Loucy (cell line): ENCODE measurements around the gene HOXA6.

Source experiments
- H2AFZ ChIP-seq: fragments of 200-600 bp; sonication (generic); 2 replicates; pipeline ENCODE4 v1.6.0; 2016; ENCODE audit warnings: antibody characterized with exemption, mild to moderate bottlenecking, low read length, moderate library complexity
- H3F3A ChIP-seq: fragments of 200-600 bp; 2 replicates; pipeline ENCODE4 v1.6.0; 2016; ENCODE audit warnings: antibody characterized with exemption, low read depth, mild to moderate bottlenecking
- H3K27me3 ChIP-seq: fragments of 200-600 bp; sonication (generic); 2 replicates; pipeline ENCODE4 v1.6.1; 2014; ENCODE audit warnings: low read length, mild to moderate bottlenecking; ENCODE audit not compliant: insufficient read depth, poor library complexity, severe bottlenecking
- H3K36me3 ChIP-seq: fragments of 200-600 bp; sonication (generic); 2 replicates; pipeline ENCODE4 v1.6.1; 2016; ENCODE audit warnings: low read length; ENCODE audit not compliant: insufficient read depth
- H3K4me1 ChIP-seq: fragments of 200-600 bp; sonication (generic); 2 replicates; pipeline ENCODE4 v1.5.1; 2014; ENCODE audit warnings: low read length, mild to moderate bottlenecking; ENCODE audit not compliant: insufficient read depth, poor library complexity, severe bottlenecking
- H3K4me2 ChIP-seq: fragments of 200-600 bp; sonication (generic); 2 replicates; pipeline ENCODE4 v1.6.0; 2014; ENCODE audit warnings: antibody characterized with exemption, low read length, low read depth, mild to moderate bottlenecking; ENCODE audit not compliant: poor library complexity, severe bottlenecking
- H3K4me3 ChIP-seq: fragments of 200-600 bp; sonication (generic); 2 replicates; pipeline ENCODE4 v1.5.1; 2014; ENCODE audit warnings: low read length, mild to moderate bottlenecking, mixed read lengths; ENCODE audit not compliant: poor library complexity, severe bottlenecking
- H3K79me2 ChIP-seq: fragments of 200-600 bp; sonication (generic); 2 replicates; pipeline ENCODE4 v1.6.1; 2014; ENCODE audit warnings: low read length; ENCODE audit not compliant: insufficient read depth
- H3K9ac ChIP-seq: fragments of 200-600 bp; sonication (generic); 2 replicates; pipeline ENCODE4 v1.6.0; 2014; ENCODE audit warnings: mild to moderate bottlenecking, low read depth, low read length, moderate library complexity; ENCODE audit not compliant: poor library complexity, severe bottlenecking
- H3K9me2 ChIP-seq: fragments of 200-600 bp; sonication (generic); replicated peaks from 2 replicates; pipeline ENCODE4 v1.6.1; 2016; ENCODE audit warnings: low read depth, low read length, mixed read lengths
- H3K9me3 ChIP-seq: fragments of 200-600 bp; sonication (generic); 2 replicates; pipeline ENCODE4 v1.6.1; 2014; ENCODE audit warnings: mild to moderate bottlenecking, antibody characterized with exemption, low read length, low read depth; ENCODE audit not compliant: insufficient read depth
- H4K20me1 ChIP-seq: fragments of 200-600 bp; sonication (generic); 2 replicates; pipeline ENCODE4 v1.6.0; 2014; ENCODE audit warnings: antibody characterized with exemption, low read length, mild to moderate bottlenecking; ENCODE audit not compliant: insufficient read depth, poor library complexity, severe bottlenecking
- EZH2phosphoT487 ChIP-seq: fragments of 200-600 bp; IDR thresholded peaks from 2 replicates; pipeline ENCODE4 v1.6.1; 2018; ENCODE audit warnings: antibody characterized with exemption, mild to moderate bottlenecking, moderate library complexity, borderline replicate concordance
- TF ChIP-seq, protein P1 (sequence below): fragments of 200-600 bp; sonication (generic); conservative IDR thresholded peaks from 2 replicates; pipeline ENCODE4 v1.5.1; 2014; ENCODE audit warnings: mild to moderate bottlenecking, antibody characterized with exemption, low read length

Gene HOXA6

DNA sequence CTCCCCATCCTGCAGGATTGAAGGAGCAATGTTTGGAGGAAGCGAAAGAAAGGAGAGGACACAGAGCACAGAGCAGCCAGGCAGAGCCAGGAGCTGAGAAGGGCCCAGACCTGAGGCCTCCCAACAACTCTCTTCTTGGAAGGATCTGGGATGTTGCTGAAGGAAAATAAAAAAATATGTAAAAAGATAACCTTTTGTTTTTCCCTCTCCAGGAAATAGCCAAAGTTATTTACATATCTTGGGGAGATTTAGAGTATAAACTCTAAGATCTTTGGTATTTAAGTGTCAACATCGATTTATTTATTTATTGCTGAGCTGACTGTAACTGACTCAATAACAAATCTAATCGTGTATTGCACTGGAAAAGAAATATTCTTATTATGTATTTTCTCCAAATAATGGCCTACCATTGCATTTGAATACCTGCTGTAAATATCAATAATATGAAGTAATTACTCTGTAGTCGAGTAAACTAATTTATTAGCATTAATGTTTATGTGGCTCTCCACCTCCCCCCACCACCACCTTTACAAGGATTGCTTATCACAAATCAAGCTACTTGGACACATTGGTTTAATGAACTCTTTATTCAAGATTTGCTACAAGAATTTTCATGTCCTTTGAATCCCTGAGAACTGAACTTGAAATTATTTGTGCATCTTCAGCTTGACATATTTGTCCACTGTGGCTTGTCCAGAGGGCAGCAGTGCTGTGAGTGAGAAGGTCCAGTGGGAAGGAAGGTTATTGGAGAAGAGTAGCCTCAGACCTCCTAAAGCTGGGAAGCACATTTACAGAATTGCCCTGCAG is 39.3 kb upstream of the HOXA6 start:
- peak overlapping the region; percentile 98 for H3K4me2 ChIP-seq
- no peak for TF ChIP-seq EZH2phosphoT487
- TF ChIP-seq, protein P1, sequence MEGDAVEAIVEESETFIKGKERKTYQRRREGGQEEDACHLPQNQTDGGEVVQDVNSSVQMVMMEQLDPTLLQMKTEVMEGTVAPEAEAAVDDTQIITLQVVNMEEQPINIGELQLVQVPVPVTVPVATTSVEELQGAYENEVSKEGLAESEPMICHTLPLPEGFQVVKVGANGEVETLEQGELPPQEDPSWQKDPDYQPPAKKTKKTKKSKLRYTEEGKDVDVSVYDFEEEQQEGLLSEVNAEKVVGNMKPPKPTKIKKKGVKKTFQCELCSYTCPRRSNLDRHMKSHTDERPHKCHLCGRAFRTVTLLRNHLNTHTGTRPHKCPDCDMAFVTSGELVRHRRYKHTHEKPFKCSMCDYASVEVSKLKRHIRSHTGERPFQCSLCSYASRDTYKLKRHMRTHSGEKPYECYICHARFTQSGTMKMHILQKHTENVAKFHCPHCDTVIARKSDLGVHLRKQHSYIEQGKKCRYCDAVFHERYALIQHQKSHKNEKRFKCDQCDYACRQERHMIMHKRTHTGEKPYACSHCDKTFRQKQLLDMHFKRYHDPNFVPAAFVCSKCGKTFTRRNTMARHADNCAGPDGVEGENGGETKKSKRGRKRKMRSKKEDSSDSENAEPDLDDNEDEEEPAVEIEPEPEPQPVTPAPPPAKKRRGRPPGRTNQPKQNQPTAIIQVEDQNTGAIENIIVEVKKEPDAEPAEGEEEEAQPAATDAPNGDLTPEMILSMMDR: no peak
- no peaks in the 10 kb centered on the region for H3F3A ChIP-seq
- H3K9me2 ChIP-seq: no peaks in the 10 kb centered on the region
- H3K79me2 ChIP-seq: peaks cover 100% of the 10 kb centered on the region
- H4K20me1 ChIP-seq: peaks cover 44% of the 10 kb centered on the region
- peaks cover 56% of the 10 kb centered on the region for H3K4me1 ChIP-seq
- peak overlapping the region; percentile 91 for H3K4me3 ChIP-seq
- peaks cover 37% of the 10 kb centered on the region for H3K27me3 ChIP-seq
- no peak overlapping the region for H2AFZ ChIP-seq
- H3K9ac ChIP-seq: peak overlapping the region; percentile 99
- H3K9me3 ChIP-seq: no peaks in the 10 kb centered on the region
- 0 out of 2 replicates have a peak, but pooled peaks cover 3% of the 10 kb centered on the region for H3K36me3 ChIP-seq

DNA sequence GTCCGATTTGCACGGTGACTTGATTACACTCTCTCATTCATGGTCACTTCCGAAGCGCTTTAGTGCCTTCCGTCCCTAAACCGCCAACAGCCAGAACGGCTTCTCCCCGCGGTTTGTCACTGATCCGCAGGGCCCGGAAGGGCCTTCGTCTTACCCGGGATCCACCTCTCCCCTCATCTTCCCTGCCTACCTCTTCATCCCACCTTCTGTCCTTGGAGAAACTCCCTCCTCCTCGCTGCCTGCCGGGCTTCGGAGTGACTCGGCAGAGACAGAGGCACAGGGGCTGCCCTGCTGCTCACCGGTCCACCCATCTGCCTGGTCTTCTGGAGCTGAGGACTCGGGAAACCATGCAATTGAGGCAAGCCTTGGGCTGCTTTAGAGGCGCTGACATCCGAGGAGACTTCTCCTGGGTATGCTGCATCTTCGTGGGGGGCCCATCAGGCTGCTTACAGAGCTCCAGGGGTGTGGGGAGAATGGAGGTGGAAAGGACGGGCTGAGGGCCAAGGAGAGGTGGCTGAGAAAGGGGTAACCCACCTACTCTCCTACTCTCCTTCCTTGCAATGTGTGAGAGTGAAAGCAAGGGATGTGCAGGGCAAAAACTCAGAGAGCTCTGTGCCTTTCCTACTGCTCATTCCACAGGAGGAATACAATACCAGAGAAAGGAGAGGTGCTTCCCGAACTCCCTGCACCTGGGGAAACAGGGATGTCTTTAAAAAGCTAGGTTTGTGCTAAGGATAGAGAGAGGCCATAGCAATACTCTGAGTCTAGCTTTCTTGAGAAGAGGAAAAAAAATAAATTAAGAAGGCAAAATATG is 38.5 kb upstream of the HOXA6 start:
- H3K9me3 ChIP-seq: no peaks in the 10 kb centered on the region
- H3K4me3 ChIP-seq: peak overlapping the region; percentile 91
- peaks cover 31% of the 10 kb centered on the region for H3K27me3 ChIP-seq
- H3K4me1 ChIP-seq: peaks cover 58% of the 10 kb centered on the region
- peaks cover 2% of the 10 kb centered on the region; the same call in 1 of the 2 replicates for H3F3A ChIP-seq
- peak overlapping the region; percentile 99 for H3K9ac ChIP-seq
- no peak overlapping the region for H2AFZ ChIP-seq
- no peak for TF ChIP-seq EZH2phosphoT487
- TF ChIP-seq, protein P1: no peak
- no peaks in the 10 kb centered on the region for H3K36me3 ChIP-seq
- peak overlapping the region; percentile 98 for H3K4me2 ChIP-seq
- peaks cover 100% of the 10 kb centered on the region for H3K79me2 ChIP-seq
- peaks cover 45% of the 10 kb centered on the region for H4K20me1 ChIP-seq
- H3K9me2 ChIP-seq: no peaks in the 10 kb centered on the region

DNA sequence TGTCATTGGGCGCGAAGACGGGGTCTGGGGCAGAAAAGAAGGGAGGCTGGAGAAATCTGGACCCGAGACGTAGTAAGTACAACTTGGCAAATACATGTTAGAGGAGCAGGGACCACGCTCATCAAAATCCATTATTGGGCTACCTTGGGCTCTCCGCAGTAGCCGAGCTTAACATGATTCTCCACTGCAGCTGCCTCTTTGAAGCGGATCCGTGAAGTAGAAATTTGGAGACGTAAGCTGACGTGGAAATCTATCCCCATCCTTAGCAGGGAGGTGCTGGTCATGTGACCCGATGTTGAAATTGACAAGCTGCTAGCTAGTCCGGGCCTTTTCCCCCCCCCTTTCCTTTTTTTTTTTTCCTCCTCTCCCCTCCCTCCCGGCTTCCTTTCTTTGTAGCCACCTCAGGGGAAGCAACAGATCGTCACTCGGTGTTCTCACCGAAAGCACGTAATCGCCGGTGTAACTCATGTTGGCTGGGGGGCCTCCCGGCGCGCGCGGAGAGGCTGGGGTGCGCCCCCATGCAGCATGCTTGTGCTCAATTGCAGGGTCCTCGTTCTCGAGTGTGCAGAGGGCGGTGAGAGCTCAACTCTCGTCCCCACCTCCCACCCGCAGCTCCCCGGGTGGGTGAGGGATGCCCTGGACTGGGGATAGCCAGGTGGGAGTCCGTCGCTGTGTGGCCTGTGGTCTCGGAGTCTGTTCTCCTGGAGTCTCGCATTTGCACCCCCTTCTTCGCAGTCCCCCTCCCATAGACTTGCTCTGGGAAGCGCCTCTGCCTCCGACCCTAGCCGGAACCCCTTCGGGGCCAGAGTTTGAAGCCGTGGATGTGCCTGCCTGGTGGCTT is 37.7 kb upstream of the HOXA6 start, which contains the start of gene HOXA11:
Gene HOXA11, minus strand, starts transcription at position 220 of the 841 bp plus-strand sequence. Its CDS starts 88 bp downstream, at position 132.
- H3K4me2 ChIP-seq: peak within 1 kb of the TSS; percentile 98
- peak within 1 kb of the TSS; percentile 91 for H3K4me3 ChIP-seq
- H2AFZ ChIP-seq: no peak within 1 kb of the TSS
- no peaks in the 10 kb centered on the region for H3K9me2 ChIP-seq
- peaks cover 58% of the 10 kb centered on the region for H3K4me1 ChIP-seq
- peaks cover 5% of the 10 kb centered on the region; the same call in 1 of the 2 replicates for H3F3A ChIP-seq
- H3K79me2 ChIP-seq: peaks cover 100% of the 10 kb centered on the region
- H3K9ac ChIP-seq: peak within 1 kb of the TSS; percentile 99
- peaks cover 48% of the 10 kb centered on the region for H4K20me1 ChIP-seq
- H3K27me3 ChIP-seq: peaks cover 31% of the 10 kb centered on the region
- TF ChIP-seq, protein P1: no peak
- no peak for TF ChIP-seq EZH2phosphoT487
- no peaks in the 10 kb centered on the region for H3K9me3 ChIP-seq
- no peaks in the 10 kb centered on the region for H3K36me3 ChIP-seq
